ENCODE data around the gene HEMK1.

The HEMK1 gene

DNA sequence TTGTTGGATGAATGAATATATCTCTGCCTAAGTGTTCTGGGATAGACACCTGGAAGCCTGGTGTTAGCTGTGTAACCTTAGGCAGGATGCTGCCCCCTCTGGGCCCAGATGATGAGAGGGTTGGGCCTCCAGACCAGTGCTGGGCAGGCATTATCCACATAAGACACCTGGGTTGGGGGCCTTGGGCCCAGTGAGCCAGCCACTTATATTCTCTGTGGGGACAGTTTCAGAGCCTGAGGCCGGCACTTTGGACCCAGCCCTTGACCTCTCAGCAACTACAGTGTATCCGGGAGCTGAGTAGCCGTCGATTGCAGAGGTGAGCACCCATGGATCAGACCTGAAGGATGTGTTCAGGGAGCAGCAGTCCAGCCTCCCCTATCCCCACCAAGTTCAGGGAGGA is 2.2 kb downstream of the HEMK1 start:
- H3K4me1 ChIP-seq (ENCODE audit: control insufficient read depth, insufficient read depth, low read length): peaks cover 10% of the 10 kb centered on the region
- no peak overlapping the region for H3K4me3 ChIP-seq (ENCODE audit: low read length)
- H3K9ac ChIP-seq (ENCODE audit: low read length): no peak overlapping the region
- H3K27me3 ChIP-seq (ENCODE audit: control insufficient read depth, insufficient read depth, low read length): no peaks in the 10 kb centered on the region
- peaks cover 5% of the 10 kb centered on the region for H3K36me3 ChIP-seq (ENCODE audit: control insufficient read depth, insufficient read depth, low read length)
- H3K27ac ChIP-seq (ENCODE audit: low read depth, low read length): no peak overlapping the region

- Histone ChIP-seq H3K27me3 (ENCODE audit: control insufficient read depth, insufficient read depth, low read length) (no peaks in the 10 kb centered on the region), H3K9ac (ENCODE audit: low read length) (no peak overlapping the region), H3K27ac (ENCODE audit: low read depth, low read length) (peak overlapping the region; percentile 7), H3K36me3 (ENCODE audit: control insufficient read depth, insufficient read depth, low read length) (peaks cover 5% of the 10 kb centered on the region), H3K4me1 (ENCODE audit: control insufficient read depth, insufficient read depth, low read length) (peaks cover 5% of the 10 kb centered on the region), H3K4me3 (ENCODE audit: low read length) (no peak overlapping the region)
Observed at GRCh38 chr3:50572158-50572557, 2.8 kb downstream of the HEMK1 start.

DNA sequence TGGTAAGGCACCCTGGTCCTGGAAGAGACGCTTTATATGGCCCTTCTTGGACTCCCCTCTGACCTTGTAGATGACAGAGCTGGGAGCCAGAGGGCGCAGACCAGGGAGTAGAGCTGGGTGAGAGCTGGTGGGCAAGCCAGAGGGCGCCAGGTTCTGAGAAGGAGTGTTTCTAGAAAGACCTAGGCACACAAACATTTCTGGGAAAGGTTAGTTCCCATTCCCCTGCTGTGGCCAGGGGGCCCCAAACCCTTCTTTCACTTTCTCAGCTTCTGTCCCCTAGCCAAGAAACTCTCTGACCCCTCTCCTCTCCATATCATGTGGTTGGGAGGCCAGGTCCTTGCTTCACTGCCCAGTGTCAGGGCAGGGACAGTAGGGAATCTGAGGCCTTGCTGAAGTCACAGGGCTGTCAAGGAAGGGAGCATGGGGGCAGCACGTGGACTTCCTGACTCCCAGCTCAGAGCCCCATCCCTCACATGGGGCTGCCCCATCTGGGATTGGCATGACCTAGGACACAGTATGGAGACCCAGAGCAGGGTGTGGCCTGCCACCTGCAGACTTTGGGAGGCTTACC is 3.6 kb downstream of the HEMK1 start:
- no peak overlapping the region for H3K27ac ChIP-seq (ENCODE audit: low read depth, low read length)
- H3K4me1 ChIP-seq (ENCODE audit: control insufficient read depth, insufficient read depth, low read length): peaks cover 3% of the 10 kb centered on the region

DNA sequence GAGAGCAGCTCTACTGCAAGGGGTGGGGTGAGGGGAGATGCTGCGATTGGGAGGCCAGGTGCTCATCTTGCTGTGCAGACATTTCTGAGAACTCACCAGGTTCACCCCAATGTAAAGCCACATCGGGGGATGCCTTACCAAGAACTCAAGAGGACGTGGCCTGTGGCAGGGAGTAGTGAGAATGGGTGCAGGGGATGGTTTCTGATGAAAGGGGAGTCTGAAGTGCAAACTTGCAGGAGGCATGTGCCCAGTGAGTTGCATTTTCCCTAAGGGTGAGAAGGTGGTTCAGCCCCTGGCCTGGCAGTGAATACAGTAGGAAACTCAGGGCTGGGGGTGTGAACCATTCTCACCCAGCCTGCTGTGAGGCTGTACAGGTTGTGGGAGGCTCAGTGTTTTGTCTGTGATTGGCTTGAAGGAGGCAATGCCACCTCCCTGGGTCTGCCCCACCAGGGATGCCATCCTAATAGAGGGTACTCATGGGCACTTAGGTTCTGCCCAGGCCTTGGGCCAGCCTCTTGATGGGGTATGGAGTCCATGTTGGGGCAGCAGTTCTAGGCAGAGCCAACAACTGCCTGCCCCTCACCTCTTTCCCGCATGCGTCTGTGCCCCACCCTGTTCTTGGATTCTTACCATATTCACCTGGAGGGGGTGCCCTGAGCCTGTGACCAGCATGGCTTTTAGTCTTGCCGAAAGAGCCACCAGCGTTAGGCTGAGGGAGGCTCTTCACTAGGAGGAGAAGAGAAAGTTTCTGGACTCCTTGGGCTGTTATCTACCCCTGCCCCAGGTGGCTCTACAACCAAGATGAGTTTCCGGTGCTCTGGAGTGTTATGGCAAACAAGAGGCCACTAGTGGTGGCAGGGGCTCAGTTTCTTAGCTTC is 4.5 kb downstream of the HEMK1 start:
- H3K36me3 ChIP-seq (ENCODE audit: control insufficient read depth, insufficient read depth, low read length): peaks cover 9% of the 10 kb centered on the region
- no peak overlapping the region for H3K9ac ChIP-seq (ENCODE audit: low read length)
- H3K27ac ChIP-seq (ENCODE audit: low read depth, low read length): no peak overlapping the region
- no peaks in the 10 kb centered on the region for H3K4me1 ChIP-seq (ENCODE audit: control insufficient read depth, insufficient read depth, low read length)
- H3K27me3 ChIP-seq (ENCODE audit: control insufficient read depth, insufficient read depth, low read length): no peaks in the 10 kb centered on the region
- no peak overlapping the region for H3K4me3 ChIP-seq (ENCODE audit: low read length)

More for the DNA sequence above, 3.6 kb downstream of the HEMK1 start:
- Histone ChIP-seq H3K9ac (ENCODE audit: low read length) (no peak overlapping the region), H3K4me3 (ENCODE audit: low read length) (no peak overlapping the region), H3K27me3 (ENCODE audit: control insufficient read depth, insufficient read depth, low read length) (no peaks in the 10 kb centered on the region), H3K36me3 (ENCODE audit: control insufficient read depth, insufficient read depth, low read length) (peaks cover 5% of the 10 kb centered on the region)

- H3K27ac ChIP-seq (ENCODE audit: low read depth, low read length): no peak overlapping the region
- no peak overlapping the region for H3K9ac ChIP-seq (ENCODE audit: low read length)
- H3K4me3 ChIP-seq (ENCODE audit: low read length): no peak overlapping the region
- peaks cover 9% of the 10 kb centered on the region for H3K36me3 ChIP-seq (ENCODE audit: control insufficient read depth, insufficient read depth, low read length)
- no peaks in the 10 kb centered on the region for H3K27me3 ChIP-seq (ENCODE audit: control insufficient read depth, insufficient read depth, low read length)
- no peaks in the 10 kb centered on the region for H3K4me1 ChIP-seq (ENCODE audit: control insufficient read depth, insufficient read depth, low read length)
Observed at GRCh38 chr3:50574444-50574831, 5.1 kb downstream of the HEMK1 start.

GRCh38 chr3:50575372-50575771 is 6.0 kb downstream of the HEMK1 start:
- no peak overlapping the region for H3K4me3 ChIP-seq (ENCODE audit: low read length)
- H3K27ac ChIP-seq (ENCODE audit: low read depth, low read length): no peak overlapping the region
- H3K9ac ChIP-seq (ENCODE audit: low read length): no peak overlapping the region
- no peaks in the 10 kb centered on the region for H3K27me3 ChIP-seq (ENCODE audit: control insufficient read depth, insufficient read depth, low read length)
- no peaks in the 10 kb centered on the region for H3K4me1 ChIP-seq (ENCODE audit: control insufficient read depth, insufficient read depth, low read length)
- H3K36me3 ChIP-seq (ENCODE audit: control insufficient read depth, insufficient read depth, low read length): peaks cover 15% of the 10 kb centered on the region

GRCh38 chr3:50577348-50577747 is 8.0 kb downstream of the HEMK1 start:
- Histone ChIP-seq H3K9ac (ENCODE audit: low read length) (no peak overlapping the region), H3K27ac (ENCODE audit: low read depth, low read length) (no peak overlapping the region), H3K36me3 (ENCODE audit: control insufficient read depth, insufficient read depth, low read length) (peaks cover 15% of the 10 kb centered on the region), H3K27me3 (ENCODE audit: control insufficient read depth, insufficient read depth, low read length) (no peaks in the 10 kb centered on the region), H3K4me3 (ENCODE audit: low read length) (no peak overlapping the region), H3K4me1 (ENCODE audit: control insufficient read depth, insufficient read depth, low read length) (no peaks in the 10 kb centered on the region)

DNA sequence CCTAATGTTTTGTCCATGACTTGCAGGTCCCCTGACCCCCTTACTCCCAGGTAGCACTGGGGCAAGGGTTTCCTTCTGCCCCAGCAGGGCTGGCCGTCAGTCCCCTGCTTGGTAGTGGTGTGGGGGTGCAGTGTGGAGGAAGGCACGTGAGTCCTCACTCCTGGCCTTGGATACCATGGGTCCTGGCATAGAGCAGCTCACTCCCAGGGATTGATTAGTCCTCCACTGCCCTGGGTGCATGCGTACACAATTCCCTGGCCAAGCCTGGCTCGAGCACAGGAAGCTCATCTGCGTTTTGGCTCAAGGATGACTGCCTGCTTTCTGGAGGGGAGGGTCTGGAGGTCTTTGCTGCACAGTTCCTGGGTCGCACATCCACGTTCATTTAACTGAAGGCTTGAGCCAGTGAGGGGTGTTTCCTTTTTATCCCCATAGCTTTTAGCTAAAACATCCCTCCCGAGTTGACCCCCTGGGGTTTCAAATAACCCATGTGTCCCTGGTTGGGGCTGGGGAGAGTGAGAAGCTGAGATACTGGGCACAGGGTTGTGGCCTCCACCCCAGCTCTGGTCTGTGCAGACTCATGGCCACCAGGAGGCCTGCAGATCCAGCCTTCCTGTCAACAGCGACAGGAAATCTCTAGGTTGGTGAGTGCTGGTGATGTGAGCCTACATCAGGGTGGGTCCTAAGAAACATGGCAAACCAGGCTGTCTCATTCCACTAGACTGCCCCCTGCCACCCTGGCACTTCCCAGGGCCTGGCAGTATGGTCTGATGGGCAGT is 11.5 kb downstream of the HEMK1 start:
- Histone ChIP-seq H3K4me3 (ENCODE audit: low read length) (no peak overlapping the region), H3K36me3 (ENCODE audit: control insufficient read depth, insufficient read depth, low read length) (peaks cover 10% of the 10 kb centered on the region), H3K27me3 (ENCODE audit: control insufficient read depth, insufficient read depth, low read length) (no peaks in the 10 kb centered on the region), H3K9ac (ENCODE audit: low read length) (no peak overlapping the region), H3K4me1 (ENCODE audit: control insufficient read depth, insufficient read depth, low read length) (no peaks in the 10 kb centered on the region), H3K27ac (ENCODE audit: low read depth, low read length) (no peak overlapping the region)

DNA sequence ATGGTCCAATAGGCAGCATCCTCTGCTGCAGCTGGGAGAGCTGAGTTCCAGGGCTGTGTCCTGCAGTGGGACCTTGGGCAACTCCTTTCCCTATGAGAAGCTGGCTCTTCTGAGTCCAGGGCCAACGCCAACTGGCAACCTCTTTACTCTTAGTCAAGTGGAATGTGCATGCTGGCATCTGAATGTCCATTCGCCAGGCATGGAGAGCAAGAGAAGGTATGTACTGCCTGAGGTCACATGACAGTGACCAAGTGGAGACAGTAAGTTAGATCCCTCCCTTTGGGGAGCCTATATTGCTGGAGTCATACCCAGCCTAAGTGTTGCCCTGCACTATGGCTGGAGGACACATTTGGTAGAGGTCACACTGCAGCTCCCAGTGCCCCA is 12.1 kb downstream of the HEMK1 start:
- Histone ChIP-seq H3K4me3 (ENCODE audit: low read length) (no peak overlapping the region), H3K9ac (ENCODE audit: low read length) (no peak overlapping the region), H3K4me1 (ENCODE audit: control insufficient read depth, insufficient read depth, low read length) (no peaks in the 10 kb centered on the region), H3K27ac (ENCODE audit: low read depth, low read length) (no peak overlapping the region), H3K36me3 (ENCODE audit: control insufficient read depth, insufficient read depth, low read length) (peaks cover 10% of the 10 kb centered on the region), H3K27me3 (ENCODE audit: control insufficient read depth, insufficient read depth, low read length) (no peaks in the 10 kb centered on the region)

GRCh38 chr3:50582083-50582482 is 12.8 kb downstream of the HEMK1 start:
- Histone ChIP-seq H3K4me3 (ENCODE audit: low read length) (no peak overlapping the region), H3K4me1 (ENCODE audit: control insufficient read depth, insufficient read depth, low read length) (no peaks in the 10 kb centered on the region), H3K36me3 (ENCODE audit: control insufficient read depth, insufficient read depth, low read length) (peaks cover 10% of the 10 kb centered on the region), H3K9ac (ENCODE audit: low read length) (no peak overlapping the region), H3K27me3 (ENCODE audit: control insufficient read depth, insufficient read depth, low read length) (no peaks in the 10 kb centered on the region), H3K27ac (ENCODE audit: low read depth, low read length) (no peak overlapping the region)

DNA sequence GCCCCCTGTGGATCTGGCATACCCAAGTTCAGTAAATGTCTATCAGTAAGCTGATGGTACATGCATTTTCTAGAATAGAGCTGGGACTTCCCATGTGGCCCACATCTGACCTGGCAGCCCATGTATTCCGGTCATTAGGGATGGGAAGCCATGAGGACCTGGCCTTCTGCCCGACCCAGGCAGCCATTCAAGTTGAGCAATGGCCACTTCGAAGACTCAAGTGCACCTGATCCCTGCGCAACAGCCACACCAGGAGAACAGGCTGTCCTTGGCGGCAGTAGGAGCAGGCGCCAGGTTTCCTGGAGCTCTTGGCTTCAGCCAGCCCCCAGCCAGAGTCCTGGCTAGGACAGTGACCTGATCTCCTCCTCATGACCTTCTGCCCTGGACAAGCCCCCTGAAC is 14.6 kb downstream of the HEMK1 start:
- Histone ChIP-seq H3K4me3 (ENCODE audit: low read length) (no peak overlapping the region), H3K27me3 (ENCODE audit: control insufficient read depth, insufficient read depth, low read length) (no peaks in the 10 kb centered on the region), H3K9ac (ENCODE audit: low read length) (no peak overlapping the region), H3K27ac (ENCODE audit: low read depth, low read length) (no peak overlapping the region), H3K36me3 (ENCODE audit: control insufficient read depth, insufficient read depth, low read length) (peaks cover 6% of the 10 kb centered on the region), H3K4me1 (ENCODE audit: control insufficient read depth, insufficient read depth, low read length) (no peaks in the 10 kb centered on the region)

GRCh38 chr3:50584391-50584790 is 15.1 kb downstream of the HEMK1 start:
- Histone ChIP-seq H3K9ac (ENCODE audit: low read length) (no peak overlapping the region), H3K36me3 (ENCODE audit: control insufficient read depth, insufficient read depth, low read length) (peaks cover 6% of the 10 kb centered on the region), H3K27me3 (ENCODE audit: control insufficient read depth, insufficient read depth, low read length) (no peaks in the 10 kb centered on the region), H3K4me1 (ENCODE audit: control insufficient read depth, insufficient read depth, low read length) (no peaks in the 10 kb centered on the region), H3K4me3 (ENCODE audit: low read length) (no peak overlapping the region), H3K27ac (ENCODE audit: low read depth, low read length) (no peak overlapping the region)

Measured in rectal smooth muscle tissue (tissue), 1 donor.